Gastrocnemius medialis (tissue), 4 donors: ENCODE measurements around the gene NFAM1. TPM values are rescaled to one million over a fixed set of nuclear protein-coding genes. Genes with fewer than 3 reads are reported as not detected.

Experiments used
- ATAC-seq, 2 donors: fragments of 150-250 bp; one replicate each; pipeline ENCODE4 v1.9.1; 2016
- DNase-seq, 2 donors: peaks; one replicate each; pipeline ENCODE4 v3.0.0-alpha.2; 2019
- H3K27ac ChIP-seq, 4 donors: fragments of 200-600 bp; sonication (generic); 1 replicate in 1 of 4; 2 replicates in 3 of 4; pipeline ENCODE4 v1.5.1; 2016 to 2018; ENCODE audit warnings: mild to moderate bottlenecking in 2 of 4, moderate library complexity in 1 of 4
- H3K27me3 ChIP-seq, 3 donors: fragments of 200-600 bp; sonication (generic) in 2 of 3; 1 replicate in 1 of 3; 2 replicates in 2 of 3; pipeline versions ENCODE4 v1.5.1 to v1.6.0; 2016 to 2019; ENCODE audit warnings: mild to moderate bottlenecking in 1 of 3, moderate library complexity in 1 of 3
- H3K36me3 ChIP-seq, 2 donors: fragments of 200-600 bp; sonication (generic) in 1 of 2; one replicate each; pipeline ENCODE4 v1.5.1; 2017 to 2018
- H3K4me1 ChIP-seq, 2 donors: fragments of 200-600 bp; sonication (generic) in 1 of 2; one replicate each; pipeline ENCODE4 v1.5.1; 2016 to 2017; ENCODE audit warnings: mild to moderate bottlenecking in 2 of 2
- H3K4me3 ChIP-seq, 4 donors: fragments of 200-600 bp; sonication (generic) in 3 of 4; 1 replicate in 1 of 4; 2 replicates in 3 of 4; pipeline ENCODE4 v1.5.1; 2016 to 2019; ENCODE audit warnings: mild to moderate bottlenecking in 2 of 4
- H3K9me3 ChIP-seq, 3 donors: fragments of 200-600 bp; sonication (generic) in 2 of 3; 1 replicate in 1 of 3; 2 replicates in 2 of 3; pipeline ENCODE4 v1.5.1; 2016 to 2019
- CTCF ChIP-seq, 5 experiments: fragments of 450-650 bp in 3 of 5; fragments of 200-600 bp in 2 of 5; sonication (generic) in 2 of 5; IDR thresholded peaks in 4 of 5; conservative IDR thresholded peaks in 1 of 5; 1 replicate in 4 of 5; 2 replicates in 1 of 5; pipeline ENCODE4 v1.5.1; 2016 to 2019; ENCODE audit warnings: antibody characterized with exemption in 5 of 5, mild to moderate bottlenecking in 3 of 5, moderate library complexity in 3 of 5
- POLR2A ChIP-seq, 2 donors: fragments of 450-650 bp; IDR thresholded peaks; one replicate each; pipeline ENCODE4 v1.6.1; 2017; ENCODE audit warnings: antibody characterized with exemption in 2 of 2, mild to moderate bottlenecking in 2 of 2, moderate library complexity in 2 of 2
- in situ Hi-C, 4 donors: fragments of 200-750 bp; cut with MboI; loops; one replicate each; pipeline versions ENCODE4 v1.15.0 to v1.8.0; 2017; ENCODE audit warnings: low sequenced_read_pairs in 4 of 4
- intact Hi-C: fragments of 100-400 bp; cut with DNase I; formaldehyde crosslinking; loops from one replicate; pipeline ENCODE4 v1.15.1; 2023; ENCODE audit warnings: low total_unique reads
- total RNA-seq, 4 donors: library from RNA; depleted of rRNA; stranded (reverse); fragments of >200 nt; gene quantifications; one replicate each; pipeline versions ENCODE4 v1.1.0 to v1.2.3, GENCODE V29; 2016

NFAM1 gene
- total RNA-seq, 4 donors from 2014 or later = 0.20 to 0.59 (median 0.58) TPM; not detected in 1

- DNase-seq = no peak
- H3K27me3 ChIP-seq = peaks cover 0 to 12% (median 3%) of the 10 kb centered on the region in 3 donors
- intact Hi-C loops (no loop called here), in situ Hi-C loops (no loop called here)
- H3K4me1 ChIP-seq = no peaks in the 10 kb centered on the region
- H3K4me3 ChIP-seq = no peak overlapping the region
- no peaks in the 10 kb centered on the region for H3K9me3 ChIP-seq
- no peak for ATAC-seq
- no peak overlapping the region for H3K27ac ChIP-seq
- TF ChIP-seq CTCF (IDR thresholded peaks at IDR 0.05 in 4 of 5, conservative IDR thresholded peaks at IDR 0.05 in 1 of 5) = no peak
- no peak for TF ChIP-seq POLR2A (IDR thresholded peaks at IDR 0.05)
- H3K36me3 ChIP-seq = no peaks in the 10 kb centered on the region
Measured at GRCh38 chr22:42450862-42451261, 18.7 kb upstream of the NFAM1 start.

DNA sequence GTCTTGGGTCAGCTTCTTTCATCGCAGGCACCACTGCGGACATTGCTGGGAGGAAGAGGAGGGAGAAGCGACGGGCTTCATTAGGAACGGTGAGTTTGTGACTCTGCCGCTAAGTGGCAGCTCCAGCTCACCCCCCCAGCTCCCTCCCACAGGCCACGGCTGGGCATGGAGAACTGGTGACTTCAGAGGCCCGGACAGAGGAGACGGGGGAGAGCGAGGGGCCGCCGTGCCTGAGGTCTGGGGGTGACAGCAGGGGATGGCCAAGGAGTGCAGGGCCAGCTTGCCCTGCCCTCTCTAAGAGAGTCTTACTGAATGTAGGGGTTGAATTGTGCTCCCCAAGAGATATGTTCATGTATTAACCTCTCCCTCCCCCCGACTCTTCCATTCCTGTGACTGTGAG is 13.9 kb upstream of the NFAM1 start:
- Histone ChIP-seq H3K4me3 (no peak overlapping the region), H3K9me3 (no peaks in the 10 kb centered on the region), H3K27me3 (peaks cover 0 to 18% (median 14%) of the 10 kb centered on the region in 3 donors), H3K4me1 (peaks cover 9 to 10% of the 10 kb centered on the region in 2 donors), H3K27ac (no peak overlapping the region), H3K36me3 (no peaks in the 10 kb centered on the region)
- ATAC-seq = no peak
- no peak for TF ChIP-seq POLR2A (IDR thresholded peaks at IDR 0.05)
- TF ChIP-seq CTCF (IDR thresholded peaks at IDR 0.05 in 4 of 5, conservative IDR thresholded peaks at IDR 0.05 in 1 of 5) = no peak
- in situ Hi-C loops = loop anchor here in 3 of 4 donors (25.0 kb wide), 3 partner anchors 284 to 484 kb away; partner anchors contain the start of genes SEPTIN3 (in 2 of the 3), SMIM45 (in 2 of the 3), NDUFA6 (in 1 of the 3) and SMDT1 (in 1 of the 3)
- DNase-seq = no peak
- intact Hi-C loops = no loop called here

GRCh38 chr22:42444077-42444904 is 12.1 kb upstream of the NFAM1 start:
- peaks cover 0 to 18% (median 14%) of the 10 kb centered on the region in 3 donors for H3K27me3 ChIP-seq
- peak overlapping the region in 3 of 4 donors; percentile 34 to 47 (median 40) for H3K4me3 ChIP-seq
- H3K9me3 ChIP-seq = no peaks in the 10 kb centered on the region
- ATAC-seq = peak; percentile 70 to 71
- no peaks in the 10 kb centered on the region for H3K36me3 ChIP-seq
- TF ChIP-seq POLR2A (IDR thresholded peaks at IDR 0.05) (no peak), CTCF (IDR thresholded peaks at IDR 0.05 in 4 of 5, conservative IDR thresholded peaks at IDR 0.05 in 1 of 5) (peak in 4 of 5 experiments; percentile 37 to 59 (median 44))
- intact Hi-C loops (no loop called here), in situ Hi-C loops (loop anchor here in 3 of 4 donors (5.0 to 25.0 kb wide), 4 partner anchors 277 to 482 kb away; partner anchors contain the start of genes SEPTIN3 (in 2 of the 3), SMIM45 (in 2 of the 3), NDUFA6 (in 1 of the 3) and SMDT1 (in 1 of the 3))
- H3K4me1 ChIP-seq = peaks cover 9 to 10% of the 10 kb centered on the region in 2 donors
- peak overlapping the region in 3 of 4 donors; percentile 12 to 32 (median 19) for H3K27ac ChIP-seq
- DNase-seq = peak; percentile 30 to 67

- Histone ChIP-seq H3K36me3 (no peaks in the 10 kb centered on the region), H3K4me1 (peaks cover 9 to 10% of the 10 kb centered on the region in 2 donors), H3K4me3 (peak overlapping the region in 3 of 4 donors; percentile 34 to 47 (median 40)), H3K27ac (no peak overlapping the region), H3K27me3 (peaks cover 0 to 18% (median 14%) of the 10 kb centered on the region in 3 donors), H3K9me3 (no peaks in the 10 kb centered on the region)
- TF ChIP-seq CTCF (IDR thresholded peaks at IDR 0.05 in 4 of 5, conservative IDR thresholded peaks at IDR 0.05 in 1 of 5) (no peak), POLR2A (IDR thresholded peaks at IDR 0.05) (no peak)
- intact Hi-C loops = no loop called here
- in situ Hi-C loops = loop anchor here in 3 of 4 donors (5.0 to 25.0 kb wide), 4 partner anchors 276 to 481 kb away; partner anchors contain the start of genes SEPTIN3 (in 2 of the 3), SMIM45 (in 2 of the 3), NDUFA6 (in 1 of the 3) and SMDT1 (in 1 of the 3)
- peak in 1 of 2 donors; percentile 6 for ATAC-seq
- no peak for DNase-seq
Measured at GRCh38 chr22:42443240-42444076, 11.3 kb upstream of the NFAM1 start.
